ENCODE data around the gene PARP9. TPM values are rescaled to one million over a fixed set of nuclear protein-coding genes. Genes with fewer than 3 reads are reported as not detected.
"Not testable (repeated sequence)": the region's sequence is repeated elsewhere in the genome, so short reads cannot be mapped to it uniquely, and the experiment has no call there.

PARP9 gene
- total RNA-seq, 2 donors from 2014 or later: 9.2 to 14.5 TPM

DNA sequence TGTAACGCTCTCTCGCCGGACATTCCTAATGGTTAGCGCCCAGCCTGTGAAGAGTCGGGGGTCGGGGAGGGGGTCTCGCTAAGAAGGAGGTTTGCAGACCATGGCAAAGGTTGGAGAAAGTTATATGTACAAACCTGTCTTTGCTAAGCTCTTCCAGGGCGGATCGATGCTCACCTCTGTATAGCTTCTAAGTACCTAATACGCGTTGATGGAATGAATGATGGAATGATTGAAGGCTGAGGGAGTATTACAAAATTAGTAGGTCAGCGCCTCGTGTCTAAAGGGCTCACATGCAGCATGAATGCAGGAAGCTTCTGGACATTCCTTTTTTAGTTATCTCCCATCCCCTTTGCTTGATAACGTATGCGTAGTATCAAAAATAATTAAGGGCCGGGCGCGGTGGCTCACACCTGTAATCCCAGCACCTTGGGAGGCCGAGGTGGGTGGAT lies 49.1 kb downstream of the PARP9 start:
- no peaks in the 10 kb centered on the region for H3K27me3 ChIP-seq
- H3K4me1 ChIP-seq: peaks cover 0 to 28% of the 10 kb centered on the region in 2 donors
- H3K27ac ChIP-seq: peak overlapping the region; percentile 98
- no peaks in the 10 kb centered on the region for H3K36me3 ChIP-seq
- H3K4me3 ChIP-seq: peak overlapping the region; percentile 81 to 90
- DNase-seq (ENCODE audit: low spot score): no peak
- TF ChIP-seq, protein P1, sequence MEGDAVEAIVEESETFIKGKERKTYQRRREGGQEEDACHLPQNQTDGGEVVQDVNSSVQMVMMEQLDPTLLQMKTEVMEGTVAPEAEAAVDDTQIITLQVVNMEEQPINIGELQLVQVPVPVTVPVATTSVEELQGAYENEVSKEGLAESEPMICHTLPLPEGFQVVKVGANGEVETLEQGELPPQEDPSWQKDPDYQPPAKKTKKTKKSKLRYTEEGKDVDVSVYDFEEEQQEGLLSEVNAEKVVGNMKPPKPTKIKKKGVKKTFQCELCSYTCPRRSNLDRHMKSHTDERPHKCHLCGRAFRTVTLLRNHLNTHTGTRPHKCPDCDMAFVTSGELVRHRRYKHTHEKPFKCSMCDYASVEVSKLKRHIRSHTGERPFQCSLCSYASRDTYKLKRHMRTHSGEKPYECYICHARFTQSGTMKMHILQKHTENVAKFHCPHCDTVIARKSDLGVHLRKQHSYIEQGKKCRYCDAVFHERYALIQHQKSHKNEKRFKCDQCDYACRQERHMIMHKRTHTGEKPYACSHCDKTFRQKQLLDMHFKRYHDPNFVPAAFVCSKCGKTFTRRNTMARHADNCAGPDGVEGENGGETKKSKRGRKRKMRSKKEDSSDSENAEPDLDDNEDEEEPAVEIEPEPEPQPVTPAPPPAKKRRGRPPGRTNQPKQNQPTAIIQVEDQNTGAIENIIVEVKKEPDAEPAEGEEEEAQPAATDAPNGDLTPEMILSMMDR (IDR thresholded peaks at IDR 0.05): no peak
- no peaks in the 10 kb centered on the region for H3K9me3 ChIP-seq

DNA sequence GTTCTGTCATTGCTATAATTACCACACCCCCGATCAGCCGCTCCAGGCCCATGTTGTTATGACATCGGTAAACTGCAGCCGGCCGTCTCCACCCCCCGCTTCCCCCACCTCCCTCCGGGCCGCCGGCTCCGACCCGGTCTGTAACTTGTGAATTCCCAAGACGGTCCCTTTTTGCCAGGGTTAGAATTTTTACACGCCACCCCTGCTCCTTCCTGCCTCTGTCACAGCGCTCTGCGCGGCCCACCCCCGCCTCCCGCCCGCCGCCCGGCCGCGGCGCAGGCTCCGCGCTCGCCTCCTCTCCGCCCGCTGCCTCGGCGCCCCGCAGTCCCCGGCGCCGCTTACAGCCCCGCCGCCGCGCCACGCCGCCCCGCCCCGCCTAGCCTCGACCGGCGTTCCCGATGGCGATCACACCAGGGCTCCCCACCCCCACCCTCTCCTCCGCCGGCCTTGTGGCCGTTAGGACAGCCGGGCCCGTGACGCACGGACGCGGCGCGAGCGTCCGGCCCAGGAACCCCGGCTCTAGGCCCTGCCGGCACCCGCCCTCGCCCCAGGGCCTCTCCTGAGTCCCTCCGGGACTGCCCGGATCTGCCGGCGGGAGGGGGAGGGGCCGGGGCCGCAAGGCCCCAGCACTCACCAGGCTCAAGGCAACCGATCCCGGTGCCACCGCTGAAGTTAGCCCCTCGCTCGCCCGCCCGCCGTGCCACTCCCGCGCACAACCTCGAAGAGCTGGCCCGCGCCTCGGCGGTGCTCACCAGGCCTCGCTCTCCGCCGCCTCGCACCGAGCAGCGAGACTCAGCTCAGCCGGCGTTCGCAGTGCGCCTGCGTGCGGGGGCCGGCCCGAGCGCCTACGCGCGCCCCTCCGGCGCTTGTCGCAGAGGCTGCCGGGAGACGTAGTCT lies 49.7 kb downstream of the PARP9 start, which contains the start of gene KPNA1:
TSS of gene KPNA1 (minus strand) at position 817 of the 897 bp plus-strand sequence. CDS start 18,374 bp downstream, outside the sequence.
- TF ChIP-seq, protein P1 (IDR thresholded peaks at IDR 0.05): no peak
- H3K27ac ChIP-seq: peak within 1 kb of the TSS; percentile 98
- peaks cover 0 to 28% of the 10 kb centered on the region in 2 donors for H3K4me1 ChIP-seq
- no peaks in the 10 kb centered on the region for H3K27me3 ChIP-seq
- H3K9me3 ChIP-seq: no peaks in the 10 kb centered on the region
- peak within 1 kb of the TSS; percentile 81 to 90 for H3K4me3 ChIP-seq
- DNase-seq (ENCODE audit: low spot score): peak; percentile 87
- H3K36me3 ChIP-seq: no peaks in the 10 kb centered on the region

DNA sequence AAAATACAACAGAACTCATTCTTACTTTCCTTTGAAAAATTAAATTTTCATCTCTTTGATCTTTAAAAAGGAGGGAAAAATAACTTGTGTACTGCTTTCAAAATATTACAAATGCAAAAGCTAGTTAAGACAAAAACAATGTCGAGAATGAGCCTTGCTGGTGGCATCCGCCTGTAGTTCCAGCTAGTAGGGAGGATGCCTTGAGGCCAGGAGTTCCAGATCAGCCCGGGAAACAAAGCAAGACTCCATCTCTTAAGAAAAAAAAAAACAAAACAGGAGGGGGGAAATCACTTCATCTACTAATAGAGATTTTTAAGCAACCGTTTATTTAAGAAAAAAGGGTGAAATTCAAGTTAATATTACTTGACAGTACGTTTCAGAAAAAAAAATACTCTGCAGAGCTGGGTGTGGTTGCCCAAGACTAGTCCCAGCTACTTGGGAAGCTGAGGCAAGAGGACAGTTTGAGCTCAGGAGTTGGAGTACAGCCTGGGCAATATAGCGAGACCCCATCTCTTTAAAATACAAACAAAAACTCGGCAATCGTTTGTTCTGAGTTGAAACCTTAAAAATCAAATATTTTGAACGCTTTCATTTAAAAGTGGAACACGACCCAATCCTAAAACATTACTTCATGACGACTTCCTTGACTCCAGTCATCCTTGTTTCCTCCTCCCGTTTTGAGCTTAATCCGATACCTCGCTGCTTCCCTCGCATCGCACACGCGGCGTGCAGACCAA lies 50.5 kb downstream of the PARP9 start:
- Histone ChIP-seq H3K27me3 (no peaks in the 10 kb centered on the region), H3K4me1 (peaks cover 0 to 28% of the 10 kb centered on the region in 2 donors), H3K36me3 (no peaks in the 10 kb centered on the region), H3K4me3 (peak overlapping the region; percentile 81 to 90), H3K9me3 (no peaks in the 10 kb centered on the region), H3K27ac (peak overlapping the region; percentile 98)
- DNase-seq (ENCODE audit: low spot score): no peak
- TF ChIP-seq, protein P1 (IDR thresholded peaks at IDR 0.05): no peak

DNA sequence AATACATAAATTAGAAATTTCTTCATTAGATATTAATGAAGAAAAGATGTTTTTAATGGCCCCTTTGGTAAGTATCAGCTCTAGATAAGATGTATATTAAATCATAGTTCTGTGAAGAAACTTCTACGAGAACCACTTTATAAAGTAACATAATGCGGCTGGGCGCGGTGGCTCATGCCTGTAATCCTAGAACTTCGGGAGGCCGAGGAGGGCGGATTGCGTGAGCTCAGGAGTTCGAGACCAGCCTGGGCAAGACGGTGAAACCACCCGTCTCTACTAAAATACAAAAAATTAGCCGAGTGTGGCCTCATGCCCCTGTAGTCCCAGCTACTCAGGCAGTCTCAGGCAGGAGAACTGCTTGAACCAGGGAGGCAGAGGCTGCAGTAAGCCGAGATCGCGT lies 51.8 kb downstream of the PARP9 start:
- Histone ChIP-seq H3K4me1 (peaks cover 0 to 28% of the 10 kb centered on the region in 2 donors), H3K27ac (no peak overlapping the region)
- TF ChIP-seq, protein P1 (IDR thresholded peaks at IDR 0.05): no peak

DNA sequence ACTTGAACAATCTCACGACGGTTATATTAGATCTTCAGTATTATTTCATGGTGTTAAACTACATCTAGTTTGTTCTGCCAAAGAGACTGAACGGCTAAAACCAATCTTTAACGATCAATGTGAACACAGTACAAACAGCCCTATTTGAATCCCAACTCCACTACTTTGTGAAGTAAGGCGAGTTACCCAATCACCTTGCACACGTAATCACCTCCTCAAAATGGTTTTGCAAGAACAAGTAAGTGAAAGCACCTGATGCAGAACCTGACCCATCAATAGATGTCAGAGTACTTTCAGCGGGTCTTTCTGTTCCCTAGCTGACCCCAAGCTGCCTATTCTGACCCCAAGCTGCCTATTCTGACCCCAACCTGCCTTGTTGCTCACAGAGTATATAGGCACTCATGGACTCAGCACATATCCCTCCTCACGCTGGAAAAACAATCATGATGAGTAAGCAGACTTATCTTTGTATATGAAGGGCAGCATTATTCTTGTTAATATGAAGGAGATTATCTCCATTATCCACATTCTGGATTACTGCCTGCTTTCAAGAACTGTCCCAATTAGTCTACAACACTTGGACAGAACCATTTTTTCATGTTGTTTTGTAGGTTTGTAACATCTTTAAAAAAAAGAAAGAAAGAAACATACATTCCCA lies 53.1 kb downstream of the PARP9 start:
- H3K36me3 ChIP-seq: no peaks in the 10 kb centered on the region
- no peaks in the 10 kb centered on the region for H3K9me3 ChIP-seq
- H3K4me3 ChIP-seq: no peak overlapping the region
- peaks cover 0 to 34% of the 10 kb centered on the region in 2 donors for H3K4me1 ChIP-seq
- DNase-seq (ENCODE audit: low spot score): no peak
- TF ChIP-seq, protein P1 (IDR thresholded peaks at IDR 0.05): no peak
- no peak overlapping the region for H3K27ac ChIP-seq
- no peaks in the 10 kb centered on the region for H3K27me3 ChIP-seq

More for the DNA sequence above, 51.8 kb downstream of the PARP9 start:
- Histone ChIP-seq H3K9me3 (no peaks in the 10 kb centered on the region), H3K4me3 (no peak overlapping the region), H3K36me3 (no peaks in the 10 kb centered on the region), H3K27me3 (no peaks in the 10 kb centered on the region)
- DNase-seq (ENCODE audit: low spot score): no peak

DNA sequence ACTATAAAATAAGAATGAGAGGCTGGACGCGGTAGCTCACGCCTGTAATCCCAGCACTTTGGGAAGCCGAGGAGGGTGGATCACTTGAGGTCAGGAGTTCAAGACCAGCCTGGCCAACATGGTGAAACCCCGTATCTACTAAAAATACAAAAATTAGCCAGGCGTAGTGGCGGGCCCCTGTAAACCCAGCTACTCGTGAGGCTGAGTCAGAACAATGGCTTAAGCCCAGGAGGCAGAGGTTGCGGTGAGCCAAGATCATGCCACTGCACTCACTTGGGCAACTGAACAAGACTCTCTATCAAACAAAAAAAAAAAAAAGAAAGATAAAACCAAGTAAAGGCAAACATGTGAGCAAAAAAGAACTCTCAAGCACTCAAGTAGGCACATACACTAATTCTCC lies 55.2 kb downstream of the PARP9 start:
- not testable (repeated sequence) for H3K9me3 ChIP-seq; H3K36me3 ChIP-seq; DNase-seq (ENCODE audit: low spot score); H3K27ac ChIP-seq; H3K27me3 ChIP-seq; H3K4me3 ChIP-seq
- H3K4me1 ChIP-seq: peaks cover 0 to 30% of the 10 kb centered on the region in 2 donors

Data from right atrium auricular region (tissue), 2 donors.